SK-N-SH (cell line): ENCODE data around the gene OPA1.

Source experiments
- EP300 ChIP-seq, 2 experiments: IDR thresholded peaks; 2 replicates each; pipeline versions ENCODE4 v1.4.0 to v1.6.1; 2012; ENCODE audit warnings: borderline replicate concordance in 1 of 2, low read depth in 1 of 2, low read length in 1 of 2
- GABPA ChIP-seq: IDR thresholded peaks from 2 replicates; pipeline ENCODE4 v1.4.0; 2012; ENCODE audit warnings: low read depth, mild to moderate bottlenecking
- POLR2AphosphoS5 ChIP-seq: IDR thresholded peaks from 2 replicates; pipeline ENCODE4 v1.6.1; 2012; ENCODE audit warnings: low read depth, low read length
- RAD21 ChIP-seq: IDR thresholded peaks from 2 replicates; pipeline ENCODE4 v1.6.1; 2012; ENCODE audit warnings: mild to moderate bottlenecking, low read length
- SIN3A ChIP-seq: IDR thresholded peaks from 2 replicates; pipeline ENCODE4 v1.6.1; 2012; ENCODE audit warnings: low read depth, mild to moderate bottlenecking, low read length, moderate library complexity, borderline replicate concordance
- TF ChIP-seq, protein P1 (sequence below): IDR thresholded peaks from 2 replicates; pipeline ENCODE4 v1.6.1; 2012; ENCODE audit warnings: mild to moderate bottlenecking, low read depth, low read length, moderate library complexity
- TF ChIP-seq, protein P2 (sequence below): fragments of 200-600 bp; sonication (generic); IDR thresholded peaks from 2 replicates; pipeline ENCODE4 v1.6.1; 2017; ENCODE audit warnings: antibody characterized with exemption, mild to moderate bottlenecking, moderate library complexity
- TF ChIP-seq, protein P3 (sequence below): IDR thresholded peaks from 2 replicates; pipeline ENCODE4 v1.4.0; 2012; ENCODE audit warnings: low read depth, borderline replicate concordance
- TF ChIP-seq, protein P4 (sequence below): IDR thresholded peaks from 2 replicates; pipeline ENCODE4 v1.4.0; 2012; ENCODE audit warnings: low read depth

DNA sequence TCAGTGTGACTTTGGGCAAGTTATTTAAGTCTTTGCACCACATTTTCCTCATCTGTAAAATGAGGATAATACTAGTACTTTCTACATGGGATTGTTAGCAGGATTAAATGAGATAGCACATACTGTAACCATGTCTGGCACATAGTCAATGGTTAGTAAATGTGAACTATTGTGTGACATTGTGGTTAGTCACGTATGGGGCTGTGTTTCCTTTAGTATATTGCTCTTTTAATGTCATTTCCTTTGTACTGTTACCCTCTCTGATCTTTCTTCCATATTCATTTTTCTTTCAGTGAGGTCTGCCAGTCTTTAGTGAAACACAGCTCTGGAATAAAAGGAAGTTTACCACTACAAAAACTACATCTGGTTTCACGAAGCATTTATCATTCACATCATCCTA is 21.4 kb downstream of the OPA1 start:
- TF ChIP-seq, protein P1, sequence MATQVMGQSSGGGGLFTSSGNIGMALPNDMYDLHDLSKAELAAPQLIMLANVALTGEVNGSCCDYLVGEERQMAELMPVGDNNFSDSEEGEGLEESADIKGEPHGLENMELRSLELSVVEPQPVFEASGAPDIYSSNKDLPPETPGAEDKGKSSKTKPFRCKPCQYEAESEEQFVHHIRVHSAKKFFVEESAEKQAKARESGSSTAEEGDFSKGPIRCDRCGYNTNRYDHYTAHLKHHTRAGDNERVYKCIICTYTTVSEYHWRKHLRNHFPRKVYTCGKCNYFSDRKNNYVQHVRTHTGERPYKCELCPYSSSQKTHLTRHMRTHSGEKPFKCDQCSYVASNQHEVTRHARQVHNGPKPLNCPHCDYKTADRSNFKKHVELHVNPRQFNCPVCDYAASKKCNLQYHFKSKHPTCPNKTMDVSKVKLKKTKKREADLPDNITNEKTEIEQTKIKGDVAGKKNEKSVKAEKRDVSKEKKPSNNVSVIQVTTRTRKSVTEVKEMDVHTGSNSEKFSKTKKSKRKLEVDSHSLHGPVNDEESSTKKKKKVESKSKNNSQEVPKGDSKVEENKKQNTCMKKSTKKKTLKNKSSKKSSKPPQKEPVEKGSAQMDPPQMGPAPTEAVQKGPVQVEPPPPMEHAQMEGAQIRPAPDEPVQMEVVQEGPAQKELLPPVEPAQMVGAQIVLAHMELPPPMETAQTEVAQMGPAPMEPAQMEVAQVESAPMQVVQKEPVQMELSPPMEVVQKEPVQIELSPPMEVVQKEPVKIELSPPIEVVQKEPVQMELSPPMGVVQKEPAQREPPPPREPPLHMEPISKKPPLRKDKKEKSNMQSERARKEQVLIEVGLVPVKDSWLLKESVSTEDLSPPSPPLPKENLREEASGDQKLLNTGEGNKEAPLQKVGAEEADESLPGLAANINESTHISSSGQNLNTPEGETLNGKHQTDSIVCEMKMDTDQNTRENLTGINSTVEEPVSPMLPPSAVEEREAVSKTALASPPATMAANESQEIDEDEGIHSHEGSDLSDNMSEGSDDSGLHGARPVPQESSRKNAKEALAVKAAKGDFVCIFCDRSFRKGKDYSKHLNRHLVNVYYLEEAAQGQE = no peak
- TF ChIP-seq RAD21 (no peak), SIN3A (no peak), POLR2AphosphoS5 (no peak), EP300 (IDR thresholded peaks at IDR 0.05; ENCODE audit: borderline replicate concordance in 1 of 2, low read depth in 1 of 2, low read length in 1 of 2) (no peak), GABPA (no peak)
- TF ChIP-seq, protein P2, sequence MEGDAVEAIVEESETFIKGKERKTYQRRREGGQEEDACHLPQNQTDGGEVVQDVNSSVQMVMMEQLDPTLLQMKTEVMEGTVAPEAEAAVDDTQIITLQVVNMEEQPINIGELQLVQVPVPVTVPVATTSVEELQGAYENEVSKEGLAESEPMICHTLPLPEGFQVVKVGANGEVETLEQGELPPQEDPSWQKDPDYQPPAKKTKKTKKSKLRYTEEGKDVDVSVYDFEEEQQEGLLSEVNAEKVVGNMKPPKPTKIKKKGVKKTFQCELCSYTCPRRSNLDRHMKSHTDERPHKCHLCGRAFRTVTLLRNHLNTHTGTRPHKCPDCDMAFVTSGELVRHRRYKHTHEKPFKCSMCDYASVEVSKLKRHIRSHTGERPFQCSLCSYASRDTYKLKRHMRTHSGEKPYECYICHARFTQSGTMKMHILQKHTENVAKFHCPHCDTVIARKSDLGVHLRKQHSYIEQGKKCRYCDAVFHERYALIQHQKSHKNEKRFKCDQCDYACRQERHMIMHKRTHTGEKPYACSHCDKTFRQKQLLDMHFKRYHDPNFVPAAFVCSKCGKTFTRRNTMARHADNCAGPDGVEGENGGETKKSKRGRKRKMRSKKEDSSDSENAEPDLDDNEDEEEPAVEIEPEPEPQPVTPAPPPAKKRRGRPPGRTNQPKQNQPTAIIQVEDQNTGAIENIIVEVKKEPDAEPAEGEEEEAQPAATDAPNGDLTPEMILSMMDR = no peak
- TF ChIP-seq, protein P3, sequence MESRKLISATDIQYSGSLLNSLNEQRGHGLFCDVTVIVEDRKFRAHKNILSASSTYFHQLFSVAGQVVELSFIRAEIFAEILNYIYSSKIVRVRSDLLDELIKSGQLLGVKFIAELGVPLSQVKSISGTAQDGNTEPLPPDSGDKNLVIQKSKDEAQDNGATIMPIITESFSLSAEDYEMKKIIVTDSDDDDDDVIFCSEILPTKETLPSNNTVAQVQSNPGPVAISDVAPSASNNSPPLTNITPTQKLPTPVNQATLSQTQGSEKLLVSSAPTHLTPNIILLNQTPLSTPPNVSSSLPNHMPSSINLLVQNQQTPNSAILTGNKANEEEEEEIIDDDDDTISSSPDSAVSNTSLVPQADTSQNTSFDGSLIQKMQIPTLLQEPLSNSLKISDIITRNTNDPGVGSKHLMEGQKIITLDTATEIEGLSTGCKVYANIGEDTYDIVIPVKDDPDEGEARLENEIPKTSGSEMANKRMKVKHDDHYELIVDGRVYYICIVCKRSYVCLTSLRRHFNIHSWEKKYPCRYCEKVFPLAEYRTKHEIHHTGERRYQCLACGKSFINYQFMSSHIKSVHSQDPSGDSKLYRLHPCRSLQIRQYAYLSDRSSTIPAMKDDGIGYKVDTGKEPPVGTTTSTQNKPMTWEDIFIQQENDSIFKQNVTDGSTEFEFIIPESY = no peak
- TF ChIP-seq, protein P4, sequence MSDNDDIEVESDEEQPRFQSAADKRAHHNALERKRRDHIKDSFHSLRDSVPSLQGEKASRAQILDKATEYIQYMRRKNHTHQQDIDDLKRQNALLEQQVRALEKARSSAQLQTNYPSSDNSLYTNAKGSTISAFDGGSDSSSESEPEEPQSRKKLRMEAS = no peak
